Loucy (cell line): ENCODE results near the gene CYSRT1.

Source experiments
- H2AFZ ChIP-seq: fragments of 200-600 bp; sonication (generic); 2 replicates; pipeline ENCODE4 v1.6.0; 2016; ENCODE audit warnings: antibody characterized with exemption, mild to moderate bottlenecking, low read length, moderate library complexity
- H3F3A ChIP-seq: fragments of 200-600 bp; 2 replicates; pipeline ENCODE4 v1.6.0; 2016; ENCODE audit warnings: antibody characterized with exemption, low read depth, mild to moderate bottlenecking
- H3K27me3 ChIP-seq: fragments of 200-600 bp; sonication (generic); 2 replicates; pipeline ENCODE4 v1.6.1; 2014; ENCODE audit warnings: low read length, mild to moderate bottlenecking; ENCODE audit not compliant: insufficient read depth, poor library complexity, severe bottlenecking
- H3K36me3 ChIP-seq: fragments of 200-600 bp; sonication (generic); 2 replicates; pipeline ENCODE4 v1.6.1; 2016; ENCODE audit warnings: low read length; ENCODE audit not compliant: insufficient read depth
- H3K4me1 ChIP-seq: fragments of 200-600 bp; sonication (generic); 2 replicates; pipeline ENCODE4 v1.5.1; 2014; ENCODE audit warnings: low read length, mild to moderate bottlenecking; ENCODE audit not compliant: insufficient read depth, poor library complexity, severe bottlenecking
- H3K4me2 ChIP-seq: fragments of 200-600 bp; sonication (generic); 2 replicates; pipeline ENCODE4 v1.6.0; 2014; ENCODE audit warnings: antibody characterized with exemption, low read length, low read depth, mild to moderate bottlenecking; ENCODE audit not compliant: poor library complexity, severe bottlenecking
- H3K4me3 ChIP-seq: fragments of 200-600 bp; sonication (generic); 2 replicates; pipeline ENCODE4 v1.5.1; 2014; ENCODE audit warnings: low read length, mild to moderate bottlenecking, mixed read lengths; ENCODE audit not compliant: poor library complexity, severe bottlenecking
- H3K79me2 ChIP-seq: fragments of 200-600 bp; sonication (generic); 2 replicates; pipeline ENCODE4 v1.6.1; 2014; ENCODE audit warnings: low read length; ENCODE audit not compliant: insufficient read depth
- H3K9ac ChIP-seq: fragments of 200-600 bp; sonication (generic); 2 replicates; pipeline ENCODE4 v1.6.0; 2014; ENCODE audit warnings: mild to moderate bottlenecking, low read depth, low read length, moderate library complexity; ENCODE audit not compliant: poor library complexity, severe bottlenecking
- H3K9me2 ChIP-seq: fragments of 200-600 bp; sonication (generic); replicated peaks from 2 replicates; pipeline ENCODE4 v1.6.1; 2016; ENCODE audit warnings: low read depth, low read length, mixed read lengths
- H3K9me3 ChIP-seq: fragments of 200-600 bp; sonication (generic); 2 replicates; pipeline ENCODE4 v1.6.1; 2014; ENCODE audit warnings: mild to moderate bottlenecking, antibody characterized with exemption, low read length, low read depth; ENCODE audit not compliant: insufficient read depth
- H4K20me1 ChIP-seq: fragments of 200-600 bp; sonication (generic); 2 replicates; pipeline ENCODE4 v1.6.0; 2014; ENCODE audit warnings: antibody characterized with exemption, low read length, mild to moderate bottlenecking; ENCODE audit not compliant: insufficient read depth, poor library complexity, severe bottlenecking
- CTCF ChIP-seq: fragments of 200-600 bp; sonication (generic); conservative IDR thresholded peaks from 2 replicates; pipeline ENCODE4 v1.5.1; 2014; ENCODE audit warnings: mild to moderate bottlenecking, antibody characterized with exemption, low read length
- EZH2phosphoT487 ChIP-seq: fragments of 200-600 bp; IDR thresholded peaks from 2 replicates; pipeline ENCODE4 v1.6.1; 2018; ENCODE audit warnings: antibody characterized with exemption, mild to moderate bottlenecking, moderate library complexity, borderline replicate concordance

Gene CYSRT1

GRCh38 chr9:137214620-137215019 is 10.4 kb upstream of the CYSRT1 start:
- no peaks in the 10 kb centered on the region for H3F3A ChIP-seq
- H3K27me3 ChIP-seq, result no peaks in the 10 kb centered on the region
- H3K9me2 ChIP-seq, result no peaks in the 10 kb centered on the region
- H3K4me2 ChIP-seq, result no peak overlapping the region
- H3K4me3 ChIP-seq, result no peak overlapping the region
- no peaks in the 10 kb centered on the region for H3K4me1 ChIP-seq
- H3K79me2 ChIP-seq, result no peaks in the 10 kb centered on the region
- H3K36me3 ChIP-seq, result no peaks in the 10 kb centered on the region
- no peaks in the 10 kb centered on the region for H4K20me1 ChIP-seq
- H3K9me3 ChIP-seq, result no peaks in the 10 kb centered on the region
- no peak overlapping the region for H3K9ac ChIP-seq
- TF ChIP-seq CTCF (no peak), EZH2phosphoT487 (no peak)
- H2AFZ ChIP-seq, result no peak overlapping the region

GRCh38 chr9:137215196-137215986 is 9.6 kb upstream of the CYSRT1 start:
- no peak overlapping the region for H3K9ac ChIP-seq
- no peaks in the 10 kb centered on the region for H3K9me2 ChIP-seq
- no peaks in the 10 kb centered on the region for H3K79me2 ChIP-seq
- H3K9me3 ChIP-seq, result no peaks in the 10 kb centered on the region
- no peaks in the 10 kb centered on the region for H4K20me1 ChIP-seq
- H3K36me3 ChIP-seq, result no peaks in the 10 kb centered on the region
- H3K4me1 ChIP-seq, result no peaks in the 10 kb centered on the region
- no peak overlapping the region for H3K4me2 ChIP-seq
- no peak overlapping the region for H2AFZ ChIP-seq
- H3K4me3 ChIP-seq, result no peak overlapping the region
- H3K27me3 ChIP-seq, result no peaks in the 10 kb centered on the region
- TF ChIP-seq CTCF, result no peak
- TF ChIP-seq EZH2phosphoT487, result no peak
- H3F3A ChIP-seq, result no peaks in the 10 kb centered on the region

GRCh38 chr9:137216188-137216965 is 8.6 kb upstream of the CYSRT1 start:
- Histone ChIP-seq H3K79me2 (no peaks in the 10 kb centered on the region), H3K9ac (no peak overlapping the region), H3K4me2 (no peak overlapping the region), H3K4me3 (no peak overlapping the region), H4K20me1 (no peaks in the 10 kb centered on the region), H3K36me3 (no peaks in the 10 kb centered on the region), H3K9me2 (no peaks in the 10 kb centered on the region), H2AFZ (no peak overlapping the region), H3K9me3 (no peaks in the 10 kb centered on the region), H3K27me3 (no peaks in the 10 kb centered on the region), H3F3A (no peaks in the 10 kb centered on the region), H3K4me1 (no peaks in the 10 kb centered on the region)
- no peak for TF ChIP-seq CTCF
- no peak for TF ChIP-seq EZH2phosphoT487
